ENCODE measurements around the gene MUCL3. TPM values are rescaled to one million over a fixed set of nuclear protein-coding genes. Genes with fewer than 3 reads are reported as not detected.
"Not testable (repeated sequence)": the region's sequence is repeated elsewhere in the genome, so short reads cannot be mapped to it uniquely, and the experiment has no call there.

MUCL3 gene
- total RNA-seq, 1 donor from 2014 or later: 0.05 TPM

DNA sequence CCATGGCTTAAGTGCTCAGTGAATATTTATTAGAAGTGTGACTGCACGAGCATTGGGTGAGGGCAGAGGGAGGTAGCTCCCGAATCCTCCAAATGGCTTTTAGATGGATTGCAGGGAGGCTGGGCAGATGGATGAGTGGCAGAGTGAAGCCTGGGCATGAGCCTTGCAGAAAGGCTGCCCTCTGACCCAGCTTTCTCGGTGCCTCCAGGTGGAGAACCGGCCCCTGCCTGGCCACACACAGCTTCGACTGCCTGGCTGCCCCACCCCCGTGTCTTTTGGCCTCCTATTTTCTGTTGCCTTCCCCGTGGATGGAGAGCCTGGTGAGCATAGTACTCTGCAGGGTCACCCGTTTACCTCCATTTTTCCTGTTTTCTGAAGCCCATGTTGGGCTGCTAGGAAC lies 23.3 kb upstream of the MUCL3 start:
- H3K27me3 Mint-ChIP-seq: no peaks in the 10 kb centered on the region
- H3K36me3 Mint-ChIP-seq (ENCODE audit: insufficient read depth): peaks cover 16% of the 10 kb centered on the region
- H3K4me3 Mint-ChIP-seq (ENCODE audit: low read depth): no peak overlapping the region
- TF ChIP-seq CTCF (IDR thresholded peaks at IDR 0.05; ENCODE audit: unreplicated experiment): no peak
- no peak overlapping the region for H3K27ac Mint-ChIP-seq
- no peak for DNase-seq (ENCODE audit: low spot score, unreplicated experiment)
- H3K9me3 Mint-ChIP-seq (ENCODE audit: low read depth): no peaks in the 10 kb centered on the region
- peaks cover 12% of the 10 kb centered on the region for H3K4me1 Mint-ChIP-seq (ENCODE audit: low read depth)

DNA sequence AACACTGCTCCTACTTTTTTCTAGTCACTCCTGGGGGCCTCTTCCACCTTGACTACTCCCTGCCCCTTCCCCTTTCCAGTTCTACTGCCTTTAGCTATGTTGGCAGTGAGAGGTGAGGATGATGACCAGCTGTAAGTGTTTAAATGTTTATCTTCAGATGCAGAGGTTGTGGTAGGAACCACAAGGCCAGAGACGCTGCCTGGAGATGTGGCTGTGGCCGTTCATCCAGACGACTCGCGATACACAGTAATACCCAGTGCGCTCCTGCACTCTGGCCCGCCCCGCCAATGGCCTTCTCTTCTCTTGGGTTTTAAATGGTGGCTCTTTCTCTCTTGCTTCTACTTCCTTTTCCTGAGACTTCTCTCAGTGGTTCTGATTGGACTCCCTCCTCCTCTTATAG lies 22.1 kb upstream of the MUCL3 start:
- no peak overlapping the region for H3K27ac Mint-ChIP-seq
- no peak for DNase-seq (ENCODE audit: low spot score, unreplicated experiment)
- H3K4me1 Mint-ChIP-seq (ENCODE audit: low read depth): peaks cover 10% of the 10 kb centered on the region
- H3K27me3 Mint-ChIP-seq: no peaks in the 10 kb centered on the region
- no peak for TF ChIP-seq CTCF (IDR thresholded peaks at IDR 0.05; ENCODE audit: unreplicated experiment)
- H3K9me3 Mint-ChIP-seq (ENCODE audit: low read depth): no peaks in the 10 kb centered on the region
- H3K4me3 Mint-ChIP-seq (ENCODE audit: low read depth): no peak overlapping the region
- H3K36me3 Mint-ChIP-seq (ENCODE audit: insufficient read depth): peaks cover 16% of the 10 kb centered on the region

GRCh38 chr6:30922447-30922852 lies 18.3 kb upstream of the MUCL3 start:
- Mint-ChIP-seq H3K36me3 (ENCODE audit: insufficient read depth) (peaks cover 11% of the 10 kb centered on the region), H3K27me3 (no peaks in the 10 kb centered on the region), H3K4me3 (ENCODE audit: low read depth) (no peak overlapping the region), H3K4me1 (ENCODE audit: low read depth) (no peaks in the 10 kb centered on the region), H3K27ac (no peak overlapping the region), H3K9me3 (ENCODE audit: low read depth) (no peaks in the 10 kb centered on the region)
- no peak for TF ChIP-seq CTCF (IDR thresholded peaks at IDR 0.05; ENCODE audit: unreplicated experiment)
- no peak for DNase-seq (ENCODE audit: low spot score, unreplicated experiment)

DNA sequence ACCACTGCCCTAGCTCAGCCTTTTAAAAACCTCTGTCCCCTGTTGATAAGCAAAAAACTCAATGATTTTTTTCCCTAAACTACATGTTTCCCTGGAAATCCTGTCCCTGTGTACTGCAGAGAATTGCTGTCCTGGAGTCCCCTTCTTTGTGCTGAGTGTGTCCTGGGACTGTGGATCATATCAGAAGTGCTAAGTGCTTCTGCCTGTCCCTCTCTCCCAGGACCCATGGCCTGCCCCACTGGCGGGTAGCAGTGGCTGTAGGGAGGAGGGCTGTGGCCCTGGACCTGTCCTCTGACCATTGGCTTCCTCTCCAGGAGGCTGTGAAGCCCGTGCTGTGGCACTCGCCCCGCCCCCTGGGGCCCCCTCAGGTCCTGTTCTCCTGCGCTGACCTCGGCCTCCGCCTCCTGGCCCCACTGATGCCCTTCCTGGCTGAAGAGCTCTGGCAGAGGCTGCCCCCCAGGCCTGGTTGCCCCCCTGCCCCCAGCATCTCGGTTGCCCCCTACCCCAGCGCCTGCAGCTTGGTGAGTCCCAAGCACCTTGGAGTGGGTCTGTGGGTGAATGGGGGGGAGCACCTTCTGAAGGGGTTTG lies 16.6 kb upstream of the MUCL3 start:
- H3K36me3 Mint-ChIP-seq (ENCODE audit: insufficient read depth): peaks cover 21% of the 10 kb centered on the region
- H3K4me1 Mint-ChIP-seq (ENCODE audit: low read depth); H3K4me3 Mint-ChIP-seq (ENCODE audit: low read depth); DNase-seq (ENCODE audit: low spot score, unreplicated experiment); H3K27me3 Mint-ChIP-seq; H3K9me3 Mint-ChIP-seq (ENCODE audit: low read depth); H3K27ac Mint-ChIP-seq: not testable (repeated sequence)

DNA sequence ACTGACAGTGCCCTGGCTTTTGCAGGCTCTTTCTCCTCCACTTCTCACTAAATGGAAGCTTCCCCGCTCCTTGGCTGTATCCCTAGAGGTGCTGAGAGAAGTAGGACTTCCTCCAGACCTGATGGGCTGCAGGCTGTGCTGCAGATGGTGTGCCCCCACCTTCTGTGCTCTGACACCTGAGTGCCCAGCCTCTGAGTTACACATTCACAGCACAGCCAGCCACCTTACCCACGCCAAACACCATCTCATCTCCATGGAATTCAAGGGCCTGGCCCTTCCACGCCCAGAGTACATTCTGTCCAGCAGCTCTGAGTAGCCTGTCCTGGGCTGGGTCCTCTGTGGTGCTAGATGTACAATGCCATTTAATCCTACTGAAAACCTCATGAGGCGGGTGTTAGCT lies 14.1 kb upstream of the MUCL3 start:
- H3K9me3 Mint-ChIP-seq (ENCODE audit: low read depth): peaks cover 8% of the 10 kb centered on the region
- H3K36me3 Mint-ChIP-seq (ENCODE audit: insufficient read depth): peaks cover 20% of the 10 kb centered on the region
- no peak overlapping the region for H3K4me3 Mint-ChIP-seq (ENCODE audit: low read depth)

DNA sequence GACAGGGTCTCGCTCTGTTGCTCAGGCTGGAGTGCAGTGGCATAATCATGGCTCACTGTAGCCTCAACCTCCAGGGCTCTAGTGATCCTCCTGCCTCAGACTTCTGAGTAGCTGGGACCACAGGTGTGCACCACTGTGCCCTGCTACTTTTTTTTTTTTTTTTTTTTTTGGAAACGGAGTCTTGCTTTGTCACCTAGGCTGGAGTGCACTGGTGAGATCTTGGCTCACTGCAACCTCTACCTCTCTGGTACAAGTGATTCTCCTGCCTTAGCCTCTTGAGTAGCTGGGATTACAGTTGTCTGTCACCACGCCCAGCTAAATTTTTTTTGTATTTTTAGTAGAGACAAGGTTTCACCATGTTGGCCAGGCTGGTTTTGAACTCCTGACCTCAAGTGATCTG lies 13.7 kb upstream of the MUCL3 start:
- peaks cover 20% of the 10 kb centered on the region for H3K36me3 Mint-ChIP-seq (ENCODE audit: insufficient read depth)
- not testable (repeated sequence) for H3K27me3 Mint-ChIP-seq; DNase-seq (ENCODE audit: low spot score, unreplicated experiment); H3K4me1 Mint-ChIP-seq (ENCODE audit: low read depth); H3K4me3 Mint-ChIP-seq (ENCODE audit: low read depth); H3K9me3 Mint-ChIP-seq (ENCODE audit: low read depth); H3K27ac Mint-ChIP-seq

More for the DNA sequence above, 14.1 kb upstream of the MUCL3 start:
- Mint-ChIP-seq H3K27me3 (no peaks in the 10 kb centered on the region), H3K27ac (no peak overlapping the region), H3K4me1 (ENCODE audit: low read depth) (peaks cover 3% of the 10 kb centered on the region)
- DNase-seq (ENCODE audit: low spot score, unreplicated experiment): no peak
- no peak for TF ChIP-seq CTCF (IDR thresholded peaks at IDR 0.05; ENCODE audit: unreplicated experiment)

Measured in progenitor cell of endocrine pancreas (in vitro differentiated cells).